ENCODE data around the gene ASGR1.

ASGR1 gene

DNA sequence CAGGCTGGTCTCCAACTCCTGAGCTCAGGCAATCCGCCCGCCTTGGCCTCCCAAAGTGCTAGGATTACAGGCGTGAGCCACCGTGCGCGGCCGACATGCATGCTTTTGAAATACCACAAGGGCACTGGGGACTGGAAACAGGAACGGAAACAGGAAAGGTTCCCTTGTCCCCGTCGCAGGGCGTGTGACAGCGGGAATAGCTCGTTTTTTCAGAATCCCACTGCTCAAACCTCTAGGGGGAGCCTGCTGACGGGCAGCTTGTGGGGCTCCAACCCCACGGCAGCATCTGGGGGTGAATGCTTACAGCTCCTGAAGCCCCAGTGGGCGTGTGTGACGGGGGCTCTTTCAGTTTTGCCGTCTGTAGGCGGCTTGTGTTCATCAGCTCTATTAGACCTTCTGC, 45.7 kb downstream of the ASGR1 start:
- TF ChIP-seq ZFP30 (CRISPR knock-in tag; IDR thresholded peaks at IDR 0.05) (no peak), CSDC2 (CRISPR knock-in tag; IDR thresholded peaks at IDR 0.05) (no peak), BACH2 (CRISPR knock-in tag; IDR thresholded peaks at IDR 0.05; ENCODE audit: borderline replicate concordance) (no peak), ARNTL (CRISPR knock-in tag; IDR thresholded peaks at IDR 0.05; ENCODE audit: borderline replicate concordance, low read depth) (no peak), ZC3H10 (CRISPR knock-in tag; IDR thresholded peaks at IDR 0.05) (no peak), PPARA (CRISPR knock-in tag; IDR thresholded peaks at IDR 0.05; ENCODE audit: borderline replicate concordance) (no peak), OSR1 (CRISPR knock-in tag; IDR thresholded peaks at IDR 0.05) (no peak)
- TF ChIP-seq, protein P1, sequence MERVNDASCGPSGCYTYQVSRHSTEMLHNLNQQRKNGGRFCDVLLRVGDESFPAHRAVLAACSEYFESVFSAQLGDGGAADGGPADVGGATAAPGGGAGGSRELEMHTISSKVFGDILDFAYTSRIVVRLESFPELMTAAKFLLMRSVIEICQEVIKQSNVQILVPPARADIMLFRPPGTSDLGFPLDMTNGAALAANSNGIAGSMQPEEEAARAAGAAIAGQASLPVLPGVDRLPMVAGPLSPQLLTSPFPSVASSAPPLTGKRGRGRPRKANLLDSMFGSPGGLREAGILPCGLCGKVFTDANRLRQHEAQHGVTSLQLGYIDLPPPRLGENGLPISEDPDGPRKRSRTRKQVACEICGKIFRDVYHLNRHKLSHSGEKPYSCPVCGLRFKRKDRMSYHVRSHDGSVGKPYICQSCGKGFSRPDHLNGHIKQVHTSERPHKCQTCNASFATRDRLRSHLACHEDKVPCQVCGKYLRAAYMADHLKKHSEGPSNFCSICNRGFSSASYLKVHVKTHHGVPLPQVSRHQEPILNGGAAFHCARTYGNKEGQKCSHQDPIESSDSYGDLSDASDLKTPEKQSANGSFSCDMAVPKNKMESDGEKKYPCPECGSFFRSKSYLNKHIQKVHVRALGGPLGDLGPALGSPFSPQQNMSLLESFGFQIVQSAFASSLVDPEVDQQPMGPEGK (CRISPR knock-in tag; IDR thresholded peaks at IDR 0.05; ENCODE audit: borderline replicate concordance): no peak
- TF ChIP-seq, protein P2, sequence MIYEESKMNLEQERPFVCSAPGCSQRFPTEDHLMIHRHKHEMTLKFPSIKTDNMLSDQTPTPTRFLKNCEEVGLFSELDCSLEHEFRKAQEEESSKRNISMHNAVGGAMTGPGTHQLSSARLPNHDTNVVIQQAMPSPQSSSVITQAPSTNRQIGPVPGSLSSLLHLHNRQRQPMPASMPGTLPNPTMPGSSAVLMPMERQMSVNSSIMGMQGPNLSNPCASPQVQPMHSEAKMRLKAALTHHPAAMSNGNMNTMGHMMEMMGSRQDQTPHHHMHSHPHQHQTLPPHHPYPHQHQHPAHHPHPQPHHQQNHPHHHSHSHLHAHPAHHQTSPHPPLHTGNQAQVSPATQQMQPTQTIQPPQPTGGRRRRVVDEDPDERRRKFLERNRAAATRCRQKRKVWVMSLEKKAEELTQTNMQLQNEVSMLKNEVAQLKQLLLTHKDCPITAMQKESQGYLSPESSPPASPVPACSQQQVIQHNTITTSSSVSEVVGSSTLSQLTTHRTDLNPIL (CRISPR knock-in tag; IDR thresholded peaks at IDR 0.05; ENCODE audit: low read depth): no peak
- ATAC-seq: peak; percentile 48

DNA sequence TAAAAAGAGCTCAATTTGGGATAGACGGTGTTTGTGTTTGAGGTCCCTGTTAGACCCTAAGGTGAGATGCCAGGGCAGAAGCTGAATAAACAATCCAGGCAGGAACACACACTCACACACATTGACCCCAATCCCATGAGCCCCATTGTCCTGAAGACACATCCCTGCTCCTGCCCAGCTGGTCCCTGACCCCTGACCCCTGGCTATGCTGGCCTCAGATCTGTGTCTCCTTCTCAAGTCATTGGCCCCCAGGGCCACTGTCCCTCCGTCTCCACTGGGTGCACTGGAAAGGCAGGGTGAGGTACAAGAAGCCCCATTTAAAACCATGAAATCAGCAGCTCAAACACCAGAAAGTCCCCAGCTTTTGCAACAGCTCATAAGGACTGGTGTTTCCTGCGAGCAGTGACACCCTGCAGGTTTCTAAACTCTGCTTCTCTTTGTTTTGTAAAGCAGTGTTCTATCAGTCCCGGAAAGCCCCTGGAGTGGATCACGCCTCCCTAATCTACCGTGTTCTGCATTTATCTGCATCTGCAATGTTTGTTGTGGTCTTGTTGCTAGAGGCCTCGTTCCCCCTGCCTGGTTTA, 46.6 kb downstream of the ASGR1 start:
- TF ChIP-seq ZC3H10 (CRISPR knock-in tag; IDR thresholded peaks at IDR 0.05) (no peak), TCF4 (CRISPR knock-in tag; IDR thresholded peaks at IDR 0.05; ENCODE audit: borderline replicate concordance) (no peak), ZFP30 (CRISPR knock-in tag; IDR thresholded peaks at IDR 0.05) (no peak), ESRRG (CRISPR knock-in tag; IDR thresholded peaks at IDR 0.05) (no peak), ISL1 (CRISPR knock-in tag; IDR thresholded peaks at IDR 0.05) (no peak), ZNF70 (CRISPR knock-in tag; IDR thresholded peaks at IDR 0.05) (no peak), TOX (CRISPR knock-in tag; IDR thresholded peaks at IDR 0.05; ENCODE audit: borderline replicate concordance) (no peak), ZFP3 (CRISPR knock-in tag; IDR thresholded peaks at IDR 0.05) (no peak), ZNF565 (CRISPR knock-in tag; conservative IDR thresholded peaks at IDR 0.05; ENCODE audit: low read depth) (no peak), RARB (CRISPR knock-in tag; IDR thresholded peaks at IDR 0.05) (no peak), ZNF8 (CRISPR knock-in tag; IDR thresholded peaks at IDR 0.05) (no peak), BACH2 (CRISPR knock-in tag; IDR thresholded peaks at IDR 0.05; ENCODE audit: borderline replicate concordance) (no peak), ARNTL (CRISPR knock-in tag; IDR thresholded peaks at IDR 0.05; ENCODE audit: borderline replicate concordance, low read depth) (no peak), GLIS3 (CRISPR knock-in tag; IDR thresholded peaks at IDR 0.05) (no peak), OSR1 (CRISPR knock-in tag; IDR thresholded peaks at IDR 0.05) (no peak)
- TF ChIP-seq, protein P3, sequence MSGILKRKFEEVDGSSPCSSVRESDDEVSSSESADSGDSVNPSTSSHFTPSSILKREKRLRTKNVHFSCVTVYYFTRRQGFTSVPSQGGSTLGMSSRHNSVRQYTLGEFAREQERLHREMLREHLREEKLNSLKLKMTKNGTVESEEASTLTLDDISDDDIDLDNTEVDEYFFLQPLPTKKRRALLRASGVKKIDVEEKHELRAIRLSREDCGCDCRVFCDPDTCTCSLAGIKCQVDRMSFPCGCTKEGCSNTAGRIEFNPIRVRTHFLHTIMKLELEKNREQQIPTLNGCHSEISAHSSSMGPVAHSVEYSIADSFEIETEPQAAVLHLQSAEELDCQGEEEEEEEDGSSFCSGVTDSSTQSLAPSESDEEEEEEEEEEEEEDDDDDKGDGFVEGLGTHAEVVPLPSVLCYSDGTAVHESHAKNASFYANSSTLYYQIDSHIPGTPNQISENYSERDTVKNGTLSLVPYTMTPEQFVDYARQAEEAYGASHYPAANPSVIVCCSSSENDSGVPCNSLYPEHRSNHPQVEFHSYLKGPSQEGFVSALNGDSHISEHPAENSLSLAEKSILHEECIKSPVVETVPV (CRISPR knock-in tag; IDR thresholded peaks at IDR 0.05): no peak
- TF ChIP-seq, protein P4, sequence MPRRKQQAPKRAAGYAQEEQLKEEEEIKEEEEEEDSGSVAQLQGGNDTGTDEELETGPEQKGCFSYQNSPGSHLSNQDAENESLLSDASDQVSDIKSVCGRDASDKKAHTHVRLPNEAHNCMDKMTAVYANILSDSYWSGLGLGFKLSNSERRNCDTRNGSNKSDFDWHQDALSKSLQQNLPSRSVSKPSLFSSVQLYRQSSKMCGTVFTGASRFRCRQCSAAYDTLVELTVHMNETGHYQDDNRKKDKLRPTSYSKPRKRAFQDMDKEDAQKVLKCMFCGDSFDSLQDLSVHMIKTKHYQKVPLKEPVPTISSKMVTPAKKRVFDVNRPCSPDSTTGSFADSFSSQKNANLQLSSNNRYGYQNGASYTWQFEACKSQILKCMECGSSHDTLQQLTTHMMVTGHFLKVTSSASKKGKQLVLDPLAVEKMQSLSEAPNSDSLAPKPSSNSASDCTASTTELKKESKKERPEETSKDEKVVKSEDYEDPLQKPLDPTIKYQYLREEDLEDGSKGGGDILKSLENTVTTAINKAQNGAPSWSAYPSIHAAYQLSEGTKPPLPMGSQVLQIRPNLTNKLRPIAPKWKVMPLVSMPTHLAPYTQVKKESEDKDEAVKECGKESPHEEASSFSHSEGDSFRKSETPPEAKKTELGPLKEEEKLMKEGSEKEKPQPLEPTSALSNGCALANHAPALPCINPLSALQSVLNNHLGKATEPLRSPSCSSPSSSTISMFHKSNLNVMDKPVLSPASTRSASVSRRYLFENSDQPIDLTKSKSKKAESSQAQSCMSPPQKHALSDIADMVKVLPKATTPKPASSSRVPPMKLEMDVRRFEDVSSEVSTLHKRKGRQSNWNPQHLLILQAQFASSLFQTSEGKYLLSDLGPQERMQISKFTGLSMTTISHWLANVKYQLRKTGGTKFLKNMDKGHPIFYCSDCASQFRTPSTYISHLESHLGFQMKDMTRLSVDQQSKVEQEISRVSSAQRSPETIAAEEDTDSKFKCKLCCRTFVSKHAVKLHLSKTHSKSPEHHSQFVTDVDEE (CRISPR knock-in tag; IDR thresholded peaks at IDR 0.05): no peak
- TF ChIP-seq, protein P1 (CRISPR knock-in tag; IDR thresholded peaks at IDR 0.05; ENCODE audit: borderline replicate concordance): no peak
- no peak for ATAC-seq

DNA sequence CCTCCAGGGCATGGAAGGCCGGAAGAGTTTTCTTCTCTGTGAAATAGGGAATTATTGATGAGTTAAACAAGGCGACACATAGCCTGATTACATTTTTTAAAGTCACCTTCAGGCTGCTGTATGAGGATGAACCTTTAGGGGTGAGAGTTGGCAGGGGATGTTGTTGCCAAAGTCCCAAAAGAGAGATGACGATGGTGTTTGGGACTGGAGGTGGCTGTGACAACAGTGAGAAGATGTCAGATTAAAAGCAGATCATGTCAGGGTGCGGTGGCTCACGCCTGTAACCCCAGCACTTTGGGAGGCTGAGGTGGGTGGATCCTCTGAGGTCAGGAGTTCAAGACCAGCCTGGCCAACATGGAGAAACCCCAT, 47.8 kb downstream of the ASGR1 start:
- ATAC-seq: no peak
- no peak for TF ChIP-seq OSR1 (CRISPR knock-in tag; IDR thresholded peaks at IDR 0.05)
- TF ChIP-seq, protein P1 (CRISPR knock-in tag; IDR thresholded peaks at IDR 0.05; ENCODE audit: borderline replicate concordance): no peak
- TF ChIP-seq GLIS3 (CRISPR knock-in tag; IDR thresholded peaks at IDR 0.05): no peak
- TF ChIP-seq, protein P4 (CRISPR knock-in tag; IDR thresholded peaks at IDR 0.05): no peak
- TF ChIP-seq ESRRG (CRISPR knock-in tag; IDR thresholded peaks at IDR 0.05): no peak
- TF ChIP-seq, protein P3 (CRISPR knock-in tag; IDR thresholded peaks at IDR 0.05): no peak
- no peak for TF ChIP-seq ZFP30 (CRISPR knock-in tag; IDR thresholded peaks at IDR 0.05)
